HG02938 (cell line): ENCODE data around the gene CALML6.

ENCODE experiments used
- ATAC-seq: cut with Tn5 transposase; IDR thresholded peaks from one replicate; pipeline ENCODE4 v1.9.1; 2021; ENCODE audit warnings: mild to moderate bottlenecking, moderate library complexity; ENCODE audit not compliant: unreplicated experiment

Gene CALML6

GRCh38 chr1:1962752-1963151 is 47.7 kb downstream of the CALML6 start:
- no peak for ATAC-seq

- no peak for ATAC-seq
Measured at GRCh38 chr1:1963570-1963969, 48.5 kb downstream of the CALML6 start.

- no peak for ATAC-seq
Measured at GRCh38 chr1:1964811-1965210, 49.8 kb downstream of the CALML6 start.

GRCh38 chr1:1965546-1965945 is 50.5 kb downstream of the CALML6 start:
- no peak for ATAC-seq

- ATAC-seq: no peak
Measured at GRCh38 chr1:1966071-1966740, 51.1 kb downstream of the CALML6 start.
